Measurements from ENCODE around the gene SLC39A10. TPM values are rescaled to one million over a fixed set of nuclear protein-coding genes. Genes with fewer than 3 reads are reported as not detected.
"Not testable (repeated sequence)": the region's sequence is repeated elsewhere in the genome, so short reads cannot be mapped to it uniquely, and the experiment has no call there.

The SLC39A10 gene
- total RNA-seq, 2 experiments from 2014 or later = 25.6 to 25.8 TPM

DNA sequence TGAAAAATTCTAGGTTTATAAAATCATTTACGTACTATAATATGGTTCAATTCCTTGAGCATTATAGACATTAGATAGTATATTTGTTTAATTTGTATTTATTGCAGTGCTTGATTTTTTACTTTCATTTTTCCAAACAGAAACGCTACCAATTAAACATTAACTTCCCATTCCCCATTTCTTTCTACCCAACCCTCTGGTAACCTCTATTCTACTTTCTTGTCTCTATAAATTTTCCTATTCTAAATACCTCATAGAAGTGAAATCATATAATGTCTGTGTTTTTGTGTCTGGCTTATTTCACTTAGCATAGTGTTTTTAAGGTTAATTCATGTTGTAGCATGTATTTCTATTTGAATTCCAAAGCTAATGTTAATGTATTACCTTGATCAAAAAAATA, 11.6 kb upstream of the SLC39A10 start:
- ChIA-PET CTCF (no interaction called here), POLR2A (interaction anchor here (1.0 kb wide), 1 partner anchor 12 kb away, joined by 4 read pairs; no protein-coding TSS in a partner anchor)
- H3K27ac Mint-ChIP-seq = no peak overlapping the region
- no peak overlapping the region for H3K4me3 Mint-ChIP-seq
- intact Hi-C loops (cut with micrococcal nuclease) = no loop called here
- ATAC-seq = no peak
- H3K36me3 Mint-ChIP-seq (ENCODE audit: low read depth) = no peaks in the 10 kb centered on the region
- no peaks in the 10 kb centered on the region for H3K27me3 Mint-ChIP-seq
- TF ChIP-seq, protein P1, sequence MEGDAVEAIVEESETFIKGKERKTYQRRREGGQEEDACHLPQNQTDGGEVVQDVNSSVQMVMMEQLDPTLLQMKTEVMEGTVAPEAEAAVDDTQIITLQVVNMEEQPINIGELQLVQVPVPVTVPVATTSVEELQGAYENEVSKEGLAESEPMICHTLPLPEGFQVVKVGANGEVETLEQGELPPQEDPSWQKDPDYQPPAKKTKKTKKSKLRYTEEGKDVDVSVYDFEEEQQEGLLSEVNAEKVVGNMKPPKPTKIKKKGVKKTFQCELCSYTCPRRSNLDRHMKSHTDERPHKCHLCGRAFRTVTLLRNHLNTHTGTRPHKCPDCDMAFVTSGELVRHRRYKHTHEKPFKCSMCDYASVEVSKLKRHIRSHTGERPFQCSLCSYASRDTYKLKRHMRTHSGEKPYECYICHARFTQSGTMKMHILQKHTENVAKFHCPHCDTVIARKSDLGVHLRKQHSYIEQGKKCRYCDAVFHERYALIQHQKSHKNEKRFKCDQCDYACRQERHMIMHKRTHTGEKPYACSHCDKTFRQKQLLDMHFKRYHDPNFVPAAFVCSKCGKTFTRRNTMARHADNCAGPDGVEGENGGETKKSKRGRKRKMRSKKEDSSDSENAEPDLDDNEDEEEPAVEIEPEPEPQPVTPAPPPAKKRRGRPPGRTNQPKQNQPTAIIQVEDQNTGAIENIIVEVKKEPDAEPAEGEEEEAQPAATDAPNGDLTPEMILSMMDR (IDR thresholded peaks at IDR 0.05) = no peak
- DNase-seq = no peak
- H3K9me3 Mint-ChIP-seq = no peaks in the 10 kb centered on the region
- H3K4me1 Mint-ChIP-seq (ENCODE audit: low read depth) = peaks cover 13% of the 10 kb centered on the region

DNA sequence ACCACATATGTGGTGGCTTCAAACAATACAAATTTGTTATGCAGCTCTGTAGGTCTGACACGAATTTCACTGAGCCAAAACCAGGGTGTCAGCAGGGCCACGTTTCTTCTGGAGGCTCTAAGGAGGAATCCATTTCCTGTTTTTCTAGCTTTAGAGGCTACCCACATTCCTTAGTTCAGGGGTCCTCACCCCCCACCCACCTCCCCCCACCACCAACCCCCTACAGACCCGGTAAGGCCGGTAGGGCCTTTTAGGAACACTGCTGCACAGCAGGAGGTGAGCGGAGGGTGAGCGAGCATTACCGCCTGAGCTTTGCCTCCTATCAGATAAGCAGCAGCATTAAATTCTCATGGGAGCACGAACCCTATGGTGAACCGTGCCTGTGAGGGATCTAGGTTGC, 10.6 kb upstream of the SLC39A10 start:
- H3K4me3 Mint-ChIP-seq = no peak overlapping the region
- ATAC-seq = no peak
- no peaks in the 10 kb centered on the region for H3K36me3 Mint-ChIP-seq (ENCODE audit: low read depth)
- intact Hi-C loops (cut with micrococcal nuclease) = no loop called here
- POLR2A ChIA-PET = interaction anchor here (1.0 kb wide), 1 partner anchor 11 kb away, joined by 4 read pairs; no protein-coding TSS in a partner anchor
- H3K9me3 Mint-ChIP-seq = no peaks in the 10 kb centered on the region
- DNase-seq = no peak
- peaks cover 15% of the 10 kb centered on the region for H3K4me1 Mint-ChIP-seq (ENCODE audit: low read depth)
- H3K27ac Mint-ChIP-seq = no peak overlapping the region
- TF ChIP-seq, protein P1 (IDR thresholded peaks at IDR 0.05) = no peak
- H3K27me3 Mint-ChIP-seq = no peaks in the 10 kb centered on the region
- CTCF ChIA-PET = no interaction called here

DNA sequence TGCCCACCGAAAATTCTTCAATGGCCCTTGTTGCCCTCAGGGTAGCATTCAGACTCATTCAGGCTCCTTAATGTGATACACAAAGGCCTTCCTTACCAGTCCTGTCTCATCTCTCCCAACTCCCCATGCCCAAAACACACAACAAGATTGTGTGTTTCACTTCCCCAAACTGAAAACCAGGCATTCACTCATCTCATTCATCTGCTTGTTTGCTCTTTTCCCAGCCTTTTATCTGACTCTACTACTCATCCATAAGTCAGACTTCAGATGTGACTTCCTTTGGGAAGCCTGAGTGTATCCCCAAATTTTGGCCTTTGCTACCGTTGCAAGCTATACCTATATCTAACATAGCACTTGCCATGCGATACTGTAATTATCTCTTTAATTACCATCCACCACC, 9.7 kb upstream of the SLC39A10 start:
- TF ChIP-seq, protein P1 (IDR thresholded peaks at IDR 0.05) = no peak
- Mint-ChIP-seq H3K9me3 (no peaks in the 10 kb centered on the region), H3K4me3 (no peak overlapping the region), H3K4me1 (ENCODE audit: low read depth) (peaks cover 15% of the 10 kb centered on the region), H3K27me3 (no peaks in the 10 kb centered on the region), H3K27ac (no peak overlapping the region), H3K36me3 (ENCODE audit: low read depth) (no peaks in the 10 kb centered on the region)
- ATAC-seq (no peak), DNase-seq (no peak)
- ChIA-PET CTCF (no interaction called here), POLR2A (interaction anchor here (1.2 kb wide), 1 partner anchor 11 kb away, joined by 4 read pairs; no protein-coding TSS in a partner anchor)
- intact Hi-C loops (cut with micrococcal nuclease) = no loop called here

DNA sequence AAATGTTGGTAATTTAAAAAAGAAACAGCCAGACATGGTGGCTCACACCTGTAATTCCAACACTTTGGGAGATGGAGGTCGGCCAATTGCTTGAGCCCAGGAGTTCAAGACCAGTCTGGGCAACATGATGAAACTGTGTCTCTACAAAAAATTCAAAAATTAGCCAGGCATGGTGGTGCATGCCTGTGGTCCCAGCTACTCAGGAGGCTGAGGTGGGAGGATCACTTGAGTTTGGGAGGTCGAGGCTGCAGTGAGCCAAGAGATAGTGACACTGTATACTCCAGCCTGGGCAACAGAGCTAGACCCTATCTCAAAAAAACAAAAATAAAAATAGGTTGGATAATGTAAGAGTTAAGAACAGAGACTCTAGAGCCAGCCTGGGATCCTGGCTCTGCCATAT, 8.7 kb upstream of the SLC39A10 start:
- intact Hi-C loops (cut with micrococcal nuclease); H3K27me3 Mint-ChIP-seq; ATAC-seq; DNase-seq; CTCF ChIA-PET; H3K36me3 Mint-ChIP-seq (ENCODE audit: low read depth); H3K9me3 Mint-ChIP-seq: not testable (repeated sequence)
- Mint-ChIP-seq H3K4me1 (ENCODE audit: low read depth) (peaks cover 15% of the 10 kb centered on the region), H3K4me3 (peak overlapping the region; percentile 55), H3K27ac (peak overlapping the region; percentile 81)
- POLR2A ChIA-PET = interaction anchor here (1.1 to 1.2 kb wide), 2 partner anchors 8 to 10 kb away, joined by 4 read pairs; partner anchors contain the start of gene SLC39A10

DNA sequence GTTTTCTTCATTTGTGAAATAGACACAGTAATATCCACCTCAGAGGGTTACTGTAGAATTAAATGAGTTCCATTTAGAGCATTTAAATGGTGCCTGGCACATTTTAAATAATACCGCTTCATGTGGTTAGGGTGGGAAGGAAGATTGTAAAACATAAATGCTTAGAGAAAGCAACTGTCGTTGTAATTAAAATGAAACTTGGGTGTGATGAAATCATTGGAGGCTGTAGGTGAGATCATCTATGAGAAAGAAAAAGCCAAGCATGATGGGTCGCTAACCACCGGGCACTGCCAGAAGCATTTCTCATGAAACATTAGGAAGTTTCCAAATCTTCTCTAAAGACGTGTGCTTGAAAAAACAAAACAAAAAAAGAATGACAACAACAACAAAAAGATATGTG, 8.2 kb upstream of the SLC39A10 start:
- Mint-ChIP-seq H3K4me1 (ENCODE audit: low read depth) (peaks cover 15% of the 10 kb centered on the region), H3K4me3 (peak overlapping the region; percentile 55), H3K27ac (peak overlapping the region; percentile 81), H3K36me3 (ENCODE audit: low read depth) (no peaks in the 10 kb centered on the region), H3K9me3 (no peaks in the 10 kb centered on the region), H3K27me3 (no peaks in the 10 kb centered on the region)
- CTCF ChIA-PET = no interaction called here
- DNase-seq (peak; percentile 48), ATAC-seq (peak; percentile 82)
- POLR2A ChIA-PET = interaction anchor here (0.7 to 1.1 kb wide), 2 partner anchors 8 to 18 kb away, joined by 3 to 4 read pairs; partner anchors contain the start of gene SLC39A10
- TF ChIP-seq, protein P1 (IDR thresholded peaks at IDR 0.05) = no peak
- intact Hi-C loops (cut with micrococcal nuclease) = no loop called here
